GM12878 (cell line): ENCODE results near the gene NSD2. TPM values are rescaled to one million over a fixed set of nuclear protein-coding genes. Genes with fewer than 3 reads are reported as not detected.
A peak's percentile ranks its signal among the peaks of the same experiment; 100 is the strongest.

ENCODE experiments used
- ATAC-seq: fragments of 200-7000 bp; cut with Tn5 transposase; 3 replicates; pipeline ENCODE4 v1.9.1; 2020; ENCODE audit warnings: mild to moderate bottlenecking, moderate library complexity
- BruUV-seq: library from RNA; stranded (reverse); fragments of 400-500 nt; replicated peaks from 2 replicates; lab custom pipeline; 2021; lab: Mats Ljungman, UMichigan
- CTCF ChIA-PET: fragments of 300-600 bp; sonication (Branson Sonifier 250); formaldehyde crosslinking; extraction: SDS; loops from one replicate; lab custom pipeline; 2021; ENCODE audit warnings: inconsistent platforms; lab: Yijun Ruan, JAX
- POLR2A ChIA-PET: fragments of 350-600 bp; formaldehyde crosslinking; extraction: SDS; loops from one replicate; lab custom pipeline; 2021; ENCODE audit warnings: inconsistent platforms; lab: Charles Lee
- RAD21 ChIA-PET: fragments of 300-600 bp; sonication (Branson Sonifier 250); formaldehyde crosslinking; loops from one replicate; lab custom pipeline; 2023; ENCODE audit warnings: antibody characterized with exemption; ENCODE audit not compliant: unreplicated experiment; lab: Charles Lee
- SMC1A ChIA-PET: fragments of 300-600 bp; sonication (Branson Sonifier 250); formaldehyde crosslinking; loops from one replicate; lab custom pipeline; 2023; ENCODE audit not compliant: unreplicated experiment, uncharacterized antibody; lab: Charles Lee
- DNase-seq: peaks from one replicate; pipeline ENCODE4 v3.0.0-alpha.2; 2011; ENCODE audit warnings: low read depth, low spot score
- FAIRE-seq: peaks from 3 replicates; lab custom pipeline; 2011; peaks lifted over from hg19 to GRCh38; lab: Jason Lieb, UNC
- H2AFZ ChIP-seq: 2 replicates; pipeline ENCODE4 v1.6.0; 2011; ENCODE audit warnings: low read depth, low read length, control low read depth; ENCODE audit not compliant: control insufficient read depth
- H3K27ac ChIP-seq: 2 replicates; pipeline ENCODE4 v1.5.1; 2011; ENCODE audit warnings: control low read depth; ENCODE audit not compliant: control insufficient read depth, insufficient read depth
- H3K27me3 ChIP-seq, 2 experiments: replicated peaks in 1 of 2; 2 replicates each; pipeline versions ENCODE4 v1.6.0 to v1.6.1; 2011; ENCODE audit warnings: low read length in 1 of 2; ENCODE audit not compliant: control insufficient read depth in 2 of 2, insufficient read depth in 2 of 2
- H3K36me3 ChIP-seq, 2 experiments: 2 replicates each; pipeline ENCODE4 v1.5.1; 2011; ENCODE audit warnings: low read length in 1 of 2; ENCODE audit not compliant: control insufficient read depth in 2 of 2, insufficient read depth in 2 of 2
- H3K4me1 ChIP-seq: 2 replicates; pipeline ENCODE4 v1.6.1; 2011; ENCODE audit warnings: mild to moderate bottlenecking, low read length, moderate library complexity, mixed read lengths; ENCODE audit not compliant: control insufficient read depth, insufficient read depth
- H3K4me2 ChIP-seq: 2 replicates; pipeline ENCODE4 v1.6.0; 2011; ENCODE audit warnings: control low read depth; ENCODE audit not compliant: control insufficient read depth, insufficient read depth
- H3K4me3 ChIP-seq: fragments of 200-600 bp; sonication (generic); 2 replicates; pipeline ENCODE4 v1.5.1; 2016
- H3K79me2 ChIP-seq: 2 replicates; pipeline ENCODE4 v1.6.0; 2011; ENCODE audit warnings: low read length; ENCODE audit not compliant: control insufficient read depth, insufficient read depth
- H3K9ac ChIP-seq: 2 replicates; pipeline ENCODE4 v1.8.0; 2011; ENCODE audit warnings: low read length, control low read depth, mixed read lengths; ENCODE audit not compliant: control insufficient read depth, insufficient read depth
- H3K9me3 ChIP-seq: replicated peaks from 3 replicates; pipeline ENCODE4 v1.5.1; 2011; ENCODE audit warnings: mild to moderate bottlenecking, low read length; ENCODE audit not compliant: control insufficient read depth, insufficient read depth
- H4K20me1 ChIP-seq: 2 replicates; pipeline ENCODE4 v1.6.0; 2011; ENCODE audit not compliant: control insufficient read depth, insufficient read depth
- CBX5 ChIP-seq: sonication (generic); IDR thresholded peaks from 2 replicates; pipeline ENCODE4 v1.6.1; 2016; ENCODE audit warnings: low read depth, moderate library complexity, mild to moderate bottlenecking, inconsistent platforms
- CREM ChIP-seq: IDR thresholded peaks from 2 replicates; pipeline ENCODE4 v1.6.1; 2014; ENCODE audit warnings: antibody characterized with exemption, low read depth
- E2F8 ChIP-seq: fragments of 450-650 bp; IDR thresholded peaks from 2 replicates; pipeline ENCODE4 v1.6.1; 2018; ENCODE audit warnings: mild to moderate bottlenecking, low read depth, moderate library complexity; ENCODE audit not compliant: partially characterized antibody
- LARP7 ChIP-seq: fragments of 450-650 bp; IDR thresholded peaks from 2 replicates; pipeline ENCODE4 v1.6.1; 2017; ENCODE audit warnings: mild to moderate bottlenecking
- MEF2B ChIP-seq: fragments of 450-650 bp; IDR thresholded peaks from 2 replicates; pipeline ENCODE4 v1.6.1; 2018; ENCODE audit warnings: mild to moderate bottlenecking, moderate library complexity; ENCODE audit not compliant: partially characterized antibody, poor library complexity, severe bottlenecking
- NR2C1 ChIP-seq: fragments of 450-650 bp; IDR thresholded peaks from 2 replicates; pipeline ENCODE4 v1.6.1; 2017; ENCODE audit warnings: antibody characterized with exemption, mild to moderate bottlenecking, moderate library complexity
- PBX3 ChIP-seq: IDR thresholded peaks from 2 replicates; pipeline ENCODE4 v1.6.1; 2011; ENCODE audit warnings: mild to moderate bottlenecking, low read depth, low read length, moderate library complexity; ENCODE audit not compliant: insufficient replicate concordance
- POLR2AphosphoS5 ChIP-seq: IDR thresholded peaks from 2 replicates; pipeline ENCODE4 v1.6.1; 2011; ENCODE audit warnings: mild to moderate bottlenecking, low read length, inconsistent platforms
- SREBF1 ChIP-seq: IDR thresholded peaks from 2 replicates; pipeline ENCODE4 v1.6.1; 2012; ENCODE audit warnings: mild to moderate bottlenecking, low read length
- ZNF622 ChIP-seq: fragments of 450-650 bp; IDR thresholded peaks from 2 replicates; pipeline ENCODE4 v1.6.1; 2017; ENCODE audit warnings: mild to moderate bottlenecking, inconsistent platforms
- WGBS: methylation state at CpG from one replicate; pipeline ENCODE4 v1.1.6; 2016; ENCODE audit warnings: low lambda C conversion rate; ENCODE audit not compliant: insufficient replicate concordance, insufficient coverage; ENCODE audit errors: missing lambda C conversion rate; 5-methylcytosine and 5-hydroxymethylcytosine counted together
- in situ Hi-C: fragments of 300-500 bp; cut with MboI; formaldehyde crosslinking; loops from 9 replicates; pipeline ENCODE4 v1.14.3; 2018; ENCODE audit warnings: mixed read lengths
- intact Hi-C: fragments of 100-400 bp; cut with micrococcal nuclease; formaldehyde crosslinking; loops from one replicate; pipeline ENCODE4 v1.14.2; 2022; ENCODE audit not compliant: unreplicated experiment
- polyA plus RNA-seq, 11 experiments: library from polyadenylated mRNA; depleted of rRNA in 4 of 11; unstranded in 6 of 11; stranded (reverse) in 5 of 11; fragments of >200 nt; fragmentation: Nextera tagmentation in 4 of 11; fragmentation: Illumina TruSeq in 1 of 11; extraction: Ambion mirVana in 4 of 11; extraction: Trizol in 1 of 11; gene quantifications; 1 replicate in 1 of 11; 2 replicates in 10 of 11; pipeline versions ENCODE4 v1.2.1 to v1.2.3, GENCODE V29; 2011 to 2016; ENCODE audit warnings: inconsistent platforms in 2 of 11, missing spikeins in 2 of 11, low read depth in 1 of 11
- total RNA-seq, 4 experiments: library from RNA; depleted of rRNA in 3 of 4; stranded (reverse); fragments of >200 nt in 3 of 4; fragmentation: Illumina TruSeq in 1 of 4; extraction: Trizol in 1 of 4; gene quantifications; 2 replicates each; pipeline versions ENCODE4 v1.2.1 to v1.2.3, GENCODE V29; 2013 to 2021
- TF ChIP-seq, protein P1 (sequence below): IDR thresholded peaks from 2 replicates; pipeline ENCODE4 v1.6.1; 2012; ENCODE audit warnings: low read depth, low read length, improper control_type of control experiment
- TF ChIP-seq, protein P2 (sequence below): IDR thresholded peaks from 2 replicates; pipeline ENCODE4 v1.6.1; 2012; ENCODE audit warnings: mild to moderate bottlenecking, low read depth, low read length

NSD2 gene
- total and polyA plus RNA-seq, 10 of the 15 experiments (the other 5 are each of a cell fraction or from before 2014, with no cell fraction given), result 8.6 to 139 (median 67.2) TPM

DNA sequence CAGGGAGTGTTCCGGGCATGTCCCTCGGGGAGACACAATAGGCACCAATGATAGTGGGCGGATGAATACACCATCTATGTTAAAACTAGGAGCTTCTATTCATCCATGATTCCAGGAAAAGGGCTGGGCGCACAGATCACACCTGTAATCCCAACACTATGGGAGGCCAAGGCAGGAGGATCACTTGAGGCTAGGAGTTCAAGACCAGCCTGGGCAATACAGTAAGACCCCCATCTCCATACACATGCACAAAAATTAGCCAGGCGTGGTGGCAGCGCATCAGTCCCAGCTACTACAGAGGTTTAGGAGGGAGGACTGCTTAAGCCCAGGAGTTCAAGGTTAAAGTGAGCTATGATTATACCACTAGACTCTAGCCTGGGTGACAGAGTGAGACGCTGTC is 135.2 kb downstream of the NSD2 start:
- intact Hi-C loops, result loop anchor here (10.0 kb wide), 1 partner anchor 178 kb away; no protein-coding TSS in a partner anchor
- DNase-seq, result no peak
- no TSS peak for BruUV-seq
- TF ChIP-seq NR2C1 (no peak), PBX3 (no peak), CBX5 (no peak), E2F8 (no peak), ZNF622 (no peak), LARP7 (no peak), CREM (no peak), SREBF1 (no peak), POLR2AphosphoS5 (no peak), MEF2B (no peak)
- TF ChIP-seq, protein P1, sequence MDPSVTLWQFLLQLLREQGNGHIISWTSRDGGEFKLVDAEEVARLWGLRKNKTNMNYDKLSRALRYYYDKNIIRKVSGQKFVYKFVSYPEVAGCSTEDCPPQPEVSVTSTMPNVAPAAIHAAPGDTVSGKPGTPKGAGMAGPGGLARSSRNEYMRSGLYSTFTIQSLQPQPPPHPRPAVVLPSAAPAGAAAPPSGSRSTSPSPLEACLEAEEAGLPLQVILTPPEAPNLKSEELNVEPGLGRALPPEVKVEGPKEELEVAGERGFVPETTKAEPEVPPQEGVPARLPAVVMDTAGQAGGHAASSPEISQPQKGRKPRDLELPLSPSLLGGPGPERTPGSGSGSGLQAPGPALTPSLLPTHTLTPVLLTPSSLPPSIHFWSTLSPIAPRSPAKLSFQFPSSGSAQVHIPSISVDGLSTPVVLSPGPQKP, result no peak
- TF ChIP-seq, protein P2, sequence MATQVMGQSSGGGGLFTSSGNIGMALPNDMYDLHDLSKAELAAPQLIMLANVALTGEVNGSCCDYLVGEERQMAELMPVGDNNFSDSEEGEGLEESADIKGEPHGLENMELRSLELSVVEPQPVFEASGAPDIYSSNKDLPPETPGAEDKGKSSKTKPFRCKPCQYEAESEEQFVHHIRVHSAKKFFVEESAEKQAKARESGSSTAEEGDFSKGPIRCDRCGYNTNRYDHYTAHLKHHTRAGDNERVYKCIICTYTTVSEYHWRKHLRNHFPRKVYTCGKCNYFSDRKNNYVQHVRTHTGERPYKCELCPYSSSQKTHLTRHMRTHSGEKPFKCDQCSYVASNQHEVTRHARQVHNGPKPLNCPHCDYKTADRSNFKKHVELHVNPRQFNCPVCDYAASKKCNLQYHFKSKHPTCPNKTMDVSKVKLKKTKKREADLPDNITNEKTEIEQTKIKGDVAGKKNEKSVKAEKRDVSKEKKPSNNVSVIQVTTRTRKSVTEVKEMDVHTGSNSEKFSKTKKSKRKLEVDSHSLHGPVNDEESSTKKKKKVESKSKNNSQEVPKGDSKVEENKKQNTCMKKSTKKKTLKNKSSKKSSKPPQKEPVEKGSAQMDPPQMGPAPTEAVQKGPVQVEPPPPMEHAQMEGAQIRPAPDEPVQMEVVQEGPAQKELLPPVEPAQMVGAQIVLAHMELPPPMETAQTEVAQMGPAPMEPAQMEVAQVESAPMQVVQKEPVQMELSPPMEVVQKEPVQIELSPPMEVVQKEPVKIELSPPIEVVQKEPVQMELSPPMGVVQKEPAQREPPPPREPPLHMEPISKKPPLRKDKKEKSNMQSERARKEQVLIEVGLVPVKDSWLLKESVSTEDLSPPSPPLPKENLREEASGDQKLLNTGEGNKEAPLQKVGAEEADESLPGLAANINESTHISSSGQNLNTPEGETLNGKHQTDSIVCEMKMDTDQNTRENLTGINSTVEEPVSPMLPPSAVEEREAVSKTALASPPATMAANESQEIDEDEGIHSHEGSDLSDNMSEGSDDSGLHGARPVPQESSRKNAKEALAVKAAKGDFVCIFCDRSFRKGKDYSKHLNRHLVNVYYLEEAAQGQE, result no peak

More for the DNA sequence above, 135.2 kb downstream of the NSD2 start:
- no peak for ATAC-seq
- Histone ChIP-seq H4K20me1 (no peaks in the 10 kb centered on the region), H2AFZ (no peak overlapping the region), H3K27me3 (no peaks in the 10 kb centered on the region), H3K9ac (no peak overlapping the region), H3K79me2 (peaks cover 36% of the 10 kb centered on the region), H3K36me3 (peaks cover 0 to 6% of the 10 kb centered on the region in 2 experiments; a peak in 1 of 4 replicates), H3K9me3 (no peaks in the 10 kb centered on the region; the same call in 2 of the 3 replicates), H3K27ac (no peak overlapping the region), H3K4me1 (peaks cover 5% of the 10 kb centered on the region), H3K4me2 (peak overlapping the region; percentile 85), H3K4me3 (no peak overlapping the region)
- FAIRE-seq, result no peak
- ChIA-PET SMC1A (interaction anchor here (1.2 kb wide), 1 partner anchor 123 kb away, joined by 3 read pairs; no protein-coding TSS in a partner anchor), CTCF (interaction anchor here (0.5 to 1.7 kb wide), 5 partner anchors 10 to 313 kb away, joined by 3 to 5 read pairs (median 4); no protein-coding TSS in a partner anchor), RAD21 (interaction anchor here (0.6 kb wide), 1 partner anchor 498 kb away, joined by 3 read pairs; no protein-coding TSS in a partner anchor), POLR2A (interaction anchor here (1.2 kb wide), 1 partner anchor 9 kb away, joined by 3 read pairs; no protein-coding TSS in a partner anchor)
- in situ Hi-C loops, result no loop called here
- 98% methylated on average over 6 of the region's 7 CpGs for WGBS
